IMR-90 (cell line): ENCODE measurements around the gene MICALL2. TPM values are rescaled to one million over a fixed set of nuclear protein-coding genes. Genes with fewer than 3 reads are reported as not detected.

Experiments
- ATAC-seq: fragments of 200-7000 bp; cut with Tn5 transposase; 2 replicates; pipeline ENCODE4 v1.9.1; 2020; ENCODE audit warnings: low read depth, mild to moderate bottlenecking, moderate library complexity
- BruUV-seq: library from RNA; stranded (reverse); fragments of 400-500 nt; replicated peaks from 2 replicates; lab custom pipeline; 2021; lab: Mats Ljungman, UMichigan
- CTCF ChIA-PET: fragments of 300-600 bp; formaldehyde crosslinking; extraction: SDS; loops from one replicate; lab custom pipeline; 2021; ENCODE audit warnings: antibody characterized with exemption; lab: Yijun Ruan, JAX
- POLR2A ChIA-PET: fragments of 300-600 bp; sonication (Branson Sonifier 250); formaldehyde crosslinking; loops from one replicate; lab custom pipeline; 2022; ENCODE audit warnings: antibody characterized with exemption; ENCODE audit not compliant: unreplicated experiment; lab: Charles Lee
- DNase-seq: peaks from one replicate; pipeline ENCODE4 v3.0.0; 2013
- H2AFZ ChIP-seq: replicated peaks from 2 replicates; pipeline ENCODE3; 2013; ENCODE audit warnings: low read length, mild to moderate bottlenecking; ENCODE audit not compliant: poor library complexity
- H2AK5ac ChIP-seq: 2 replicates; pipeline ENCODE4 v1.6.1; 2013; ENCODE audit warnings: low read depth, low read length, inconsistent platforms
- H2AK9ac ChIP-seq: replicated peaks from 2 replicates; pipeline ENCODE3; 2013; ENCODE audit warnings: mild to moderate bottlenecking, low read depth, low read length, moderate library complexity; ENCODE audit not compliant: poor library complexity
- H2BK120ac ChIP-seq: 2 replicates; pipeline ENCODE4 v1.6.1; 2013; ENCODE audit warnings: low read depth, low read length, inconsistent platforms
- H2BK15ac ChIP-seq: 3 replicates; pipeline ENCODE4 v1.6.1; 2013; ENCODE audit warnings: low read depth, low read length, inconsistent platforms
- H2BK20ac ChIP-seq: 2 replicates; pipeline ENCODE4 v1.6.1; 2013; ENCODE audit warnings: low read depth, mild to moderate bottlenecking, inconsistent platforms, low read length, moderate library complexity
- H2BK5ac ChIP-seq: 2 replicates; pipeline ENCODE4 v1.6.1; 2013; ENCODE audit warnings: mild to moderate bottlenecking, low read depth, low read length, inconsistent platforms; ENCODE audit not compliant: poor library complexity, severe bottlenecking
- H3K14ac ChIP-seq: replicated peaks from 2 replicates; pipeline ENCODE4 v1.6.1; 2013; ENCODE audit warnings: low read depth, low read length, inconsistent platforms
- H3K18ac ChIP-seq: 2 replicates; pipeline ENCODE4 v1.6.1; 2013; ENCODE audit warnings: low read depth, low read length, control low read depth
- H3K23ac ChIP-seq: 2 replicates; pipeline ENCODE4 v1.6.1; 2013; ENCODE audit warnings: low read depth, low read length, inconsistent platforms
- H3K27ac ChIP-seq: 2 replicates; pipeline ENCODE4 v1.5.1; 2013; ENCODE audit warnings: mild to moderate bottlenecking, control low read depth, low read length; ENCODE audit not compliant: insufficient read depth
- H3K27me3 ChIP-seq: 2 replicates; pipeline ENCODE4 v1.6.1; 2013; ENCODE audit warnings: low read length; ENCODE audit not compliant: control insufficient read depth, insufficient read depth
- H3K36me3 ChIP-seq: 2 replicates; pipeline ENCODE4 v1.6.1; 2013; ENCODE audit warnings: low read length, mixed read lengths; ENCODE audit not compliant: control insufficient read depth, insufficient read depth
- H3K4ac ChIP-seq: 2 replicates; pipeline ENCODE4 v1.6.1; 2013; ENCODE audit warnings: low read depth, low read length, inconsistent platforms
- H3K4me1 ChIP-seq: 2 replicates; pipeline ENCODE4 v1.6.1; 2013; ENCODE audit warnings: low read length, mixed read lengths; ENCODE audit not compliant: control insufficient read depth, insufficient read depth
- H3K4me2 ChIP-seq: 2 replicates; pipeline ENCODE4 v1.6.1; 2013; ENCODE audit warnings: low read depth, mild to moderate bottlenecking, control low read depth, low read length, moderate library complexity
- H3K4me3 ChIP-seq: 2 replicates; pipeline ENCODE4 v1.5.1; 2013; ENCODE audit warnings: low read depth, mild to moderate bottlenecking, control low read depth, low read length, moderate library complexity; ENCODE audit not compliant: insufficient read depth
- H3K56ac ChIP-seq: 2 replicates; pipeline ENCODE4 v1.6.1; 2013; ENCODE audit warnings: low read length, inconsistent platforms; ENCODE audit not compliant: insufficient read depth; ENCODE audit errors: extremely low read depth
- H3K79me1 ChIP-seq, 2 experiments: 2 replicates each; pipeline ENCODE4 v1.6.1; 2013; ENCODE audit warnings: low read length in 2 of 2, inconsistent platforms in 1 of 2, low read depth in 1 of 2
- H3K9ac ChIP-seq: 2 replicates; pipeline ENCODE4 v1.6.1; 2013; ENCODE audit warnings: low read depth, low read length, control low read depth
- H3K9me1 ChIP-seq: 2 replicates; pipeline ENCODE4 v1.6.1; 2013; ENCODE audit warnings: low read length, inconsistent platforms; ENCODE audit not compliant: insufficient read depth
- H3K9me3 ChIP-seq: 2 replicates; pipeline ENCODE4 v1.6.1; 2013; ENCODE audit warnings: low read length; ENCODE audit not compliant: control insufficient read depth, insufficient read depth
- H4K20me1 ChIP-seq: 2 replicates; pipeline ENCODE4 v1.6.1; 2013; ENCODE audit warnings: low read length, inconsistent platforms; ENCODE audit not compliant: insufficient read depth
- H4K5ac ChIP-seq: 2 replicates; pipeline ENCODE4 v1.6.1; 2013; ENCODE audit warnings: mild to moderate bottlenecking, low read depth, low read length, control low read depth
- H4K8ac ChIP-seq, 2 experiments: 2 replicates each; pipeline ENCODE4 v1.6.1; 2013; ENCODE audit warnings: low read depth in 2 of 2, low read length in 2 of 2, control low read depth in 1 of 2, inconsistent platforms in 1 of 2
- H4K91ac ChIP-seq: 2 replicates; pipeline ENCODE4 v1.6.1; 2013; ENCODE audit warnings: low read depth, low read length, inconsistent platforms; ENCODE audit not compliant: insufficient read depth
- BHLHE40 ChIP-seq: fragments of 150-350 bp; IDR thresholded peaks from 2 replicates; pipeline ENCODE4 v1.6.1; 2016; ENCODE audit warnings: mild to moderate bottlenecking, low read depth, low read length
- CEBPB ChIP-seq: IDR thresholded peaks from 2 replicates; pipeline ENCODE4 v1.6.1; 2012; ENCODE audit warnings: low read depth, low read length, improper control_type of control experiment
- CHD1 ChIP-seq: IDR thresholded peaks from 2 replicates; pipeline ENCODE4 v1.6.1; 2012; ENCODE audit warnings: low read depth, low read length, improper control_type of control experiment
- MAFK ChIP-seq: IDR thresholded peaks from 2 replicates; pipeline ENCODE4 v1.6.1; 2012; ENCODE audit warnings: low read depth, low read length, improper control_type of control experiment
- MAZ ChIP-seq: IDR thresholded peaks from 2 replicates; pipeline ENCODE4 v1.6.1; 2012; ENCODE audit warnings: low read depth, mild to moderate bottlenecking, low read length, improper control_type of control experiment, moderate library complexity, borderline replicate concordance
- POLR2A ChIP-seq: IDR thresholded peaks from 2 replicates; pipeline ENCODE4 v1.6.1; 2012; ENCODE audit warnings: mild to moderate bottlenecking, low read depth, low read length
- RAD21 ChIP-seq: IDR thresholded peaks from 2 replicates; pipeline ENCODE4 v1.6.1; 2012; ENCODE audit warnings: low read length, improper control_type of control experiment
- RCOR1 ChIP-seq: IDR thresholded peaks from 2 replicates; pipeline ENCODE4 v1.6.1; 2012; ENCODE audit warnings: mild to moderate bottlenecking, low read length, improper control_type of control experiment; ENCODE audit not compliant: insufficient replicate concordance
- RFX5 ChIP-seq: IDR thresholded peaks from 2 replicates; pipeline ENCODE4 v1.8.0; 2012; ENCODE audit warnings: low read depth, mild to moderate bottlenecking, low read length, moderate library complexity
- SMC3 ChIP-seq: fragments of 150-350 bp; IDR thresholded peaks from 2 replicates; pipeline ENCODE4 v1.6.1; 2016; ENCODE audit warnings: low read depth, mild to moderate bottlenecking, antibody characterized with exemption, low read length, moderate library complexity
- WGBS, 2 experiments: methylation state at CpG; one replicate each; pipeline versions ENCODE4 v1.1.5 to v1.1.7; 2013; ENCODE audit warnings: missing lambda C conversion rate in 2 of 2; ENCODE audit not compliant: insufficient read length in 1 of 2; ENCODE audit errors: extremely low coverage in 2 of 2; 5-methylcytosine and 5-hydroxymethylcytosine counted together
- dilution Hi-C: fragments of 300-500 bp; cut with HindIII; formaldehyde crosslinking; loops from one replicate; pipeline ENCODE4 v1.14.3; 2018; ENCODE audit warnings: low sequenced_read_pairs; ENCODE audit not compliant: unreplicated experiment
- in situ Hi-C: fragments of 300-500 bp; cut with MboI; formaldehyde crosslinking; loops from 3 replicates; pipeline ENCODE4 v1.14.3; 2019; ENCODE audit warnings: low sequenced_read_pairs, inconsistent platforms, mixed read lengths
- intact Hi-C: fragments of 100-400 bp; cut with micrococcal nuclease; formaldehyde crosslinking; loops from 2 replicates; pipeline ENCODE4 v1.10.0; 2022
- polyA plus RNA-seq, 3 experiments: library from polyadenylated mRNA; depleted of rRNA; stranded (reverse); fragments of >200 nt; gene quantifications; 2 replicates each; pipeline ENCODE4 v1.2.3, GENCODE V29; 2012; ENCODE audit warnings: low replicate concordance in 1 of 3
- total RNA-seq: library from RNA; depleted of rRNA; stranded (reverse); fragments of >200 nt; gene quantifications from 2 replicates; pipeline ENCODE4 v1.2.3, GENCODE V29; 2012
- TF ChIP-seq, protein P1 (sequence below): fragments of 150-350 bp; IDR thresholded peaks from 2 replicates; pipeline ENCODE4 v1.6.1; 2016; ENCODE audit warnings: low read depth, mild to moderate bottlenecking, low read length, moderate library complexity, borderline replicate concordance
- TF ChIP-seq, protein P2 (sequence below): conservative IDR thresholded peaks from 2 replicates; pipeline ENCODE4 v1.5.1; 2012; ENCODE audit warnings: mild to moderate bottlenecking, low read depth, low read length, improper control_type of control experiment

Gene MICALL2
- total and polyA plus RNA-seq, 2 of the 4 experiments (the other 2 are of a cell fraction), result 6.6 to 34.1 TPM

DNA sequence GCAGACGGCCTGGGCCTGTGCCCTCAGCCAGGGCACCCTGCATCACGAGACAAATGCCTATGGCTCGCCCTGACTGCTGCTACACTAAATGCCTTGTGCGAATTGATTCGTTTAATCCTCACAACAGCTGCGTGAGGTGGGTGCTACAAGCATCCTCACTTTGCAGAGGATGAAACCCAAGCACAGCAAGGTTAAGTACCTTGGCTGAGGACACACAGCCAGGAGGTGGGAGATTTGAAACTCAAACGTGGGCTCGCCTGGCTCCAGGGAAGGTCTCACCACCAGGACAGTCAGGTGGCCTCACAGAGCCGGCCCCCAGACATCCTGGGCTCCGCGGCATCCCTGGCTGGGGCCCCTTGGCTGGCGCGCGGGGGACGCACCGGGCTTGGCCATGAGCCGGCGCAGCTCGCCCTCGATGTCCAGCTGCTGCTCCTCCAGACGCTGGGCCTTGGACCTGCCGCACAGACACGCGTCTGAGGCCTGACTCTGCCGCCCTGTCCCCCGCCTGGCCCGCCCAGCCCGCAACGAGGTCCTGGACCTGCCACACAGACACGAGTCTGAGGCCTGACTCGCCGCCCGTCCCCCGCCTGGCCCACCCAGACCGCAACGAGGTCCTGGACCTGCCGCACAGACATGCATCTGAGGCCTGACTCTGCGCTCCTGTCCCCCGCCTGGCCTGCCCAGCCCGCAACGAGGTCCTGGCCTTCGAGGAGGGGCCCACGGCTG lies 22.0 kb downstream of the MICALL2 start:
- DNase-seq (no peak), ATAC-seq (no peak)
- CTCF ChIA-PET, result no interaction called here
- H3K27ac ChIP-seq, result no peak overlapping the region
- peaks cover 7% of the 10 kb centered on the region for H3K9me1 ChIP-seq
- no peak overlapping the region for H2BK120ac ChIP-seq
- H3K4me3 ChIP-seq, result no peak overlapping the region
- H4K91ac ChIP-seq, result no peak overlapping the region
- H3K79me1 ChIP-seq, result no peaks in the 10 kb centered on the region
- no peaks in the 10 kb centered on the region for H3K4me1 ChIP-seq
- H3K27me3 ChIP-seq, result no peaks in the 10 kb centered on the region
- TF ChIP-seq, protein P1, sequence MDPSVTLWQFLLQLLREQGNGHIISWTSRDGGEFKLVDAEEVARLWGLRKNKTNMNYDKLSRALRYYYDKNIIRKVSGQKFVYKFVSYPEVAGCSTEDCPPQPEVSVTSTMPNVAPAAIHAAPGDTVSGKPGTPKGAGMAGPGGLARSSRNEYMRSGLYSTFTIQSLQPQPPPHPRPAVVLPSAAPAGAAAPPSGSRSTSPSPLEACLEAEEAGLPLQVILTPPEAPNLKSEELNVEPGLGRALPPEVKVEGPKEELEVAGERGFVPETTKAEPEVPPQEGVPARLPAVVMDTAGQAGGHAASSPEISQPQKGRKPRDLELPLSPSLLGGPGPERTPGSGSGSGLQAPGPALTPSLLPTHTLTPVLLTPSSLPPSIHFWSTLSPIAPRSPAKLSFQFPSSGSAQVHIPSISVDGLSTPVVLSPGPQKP, result no peak
- TF ChIP-seq RFX5, result no peak
- TF ChIP-seq, protein P2, sequence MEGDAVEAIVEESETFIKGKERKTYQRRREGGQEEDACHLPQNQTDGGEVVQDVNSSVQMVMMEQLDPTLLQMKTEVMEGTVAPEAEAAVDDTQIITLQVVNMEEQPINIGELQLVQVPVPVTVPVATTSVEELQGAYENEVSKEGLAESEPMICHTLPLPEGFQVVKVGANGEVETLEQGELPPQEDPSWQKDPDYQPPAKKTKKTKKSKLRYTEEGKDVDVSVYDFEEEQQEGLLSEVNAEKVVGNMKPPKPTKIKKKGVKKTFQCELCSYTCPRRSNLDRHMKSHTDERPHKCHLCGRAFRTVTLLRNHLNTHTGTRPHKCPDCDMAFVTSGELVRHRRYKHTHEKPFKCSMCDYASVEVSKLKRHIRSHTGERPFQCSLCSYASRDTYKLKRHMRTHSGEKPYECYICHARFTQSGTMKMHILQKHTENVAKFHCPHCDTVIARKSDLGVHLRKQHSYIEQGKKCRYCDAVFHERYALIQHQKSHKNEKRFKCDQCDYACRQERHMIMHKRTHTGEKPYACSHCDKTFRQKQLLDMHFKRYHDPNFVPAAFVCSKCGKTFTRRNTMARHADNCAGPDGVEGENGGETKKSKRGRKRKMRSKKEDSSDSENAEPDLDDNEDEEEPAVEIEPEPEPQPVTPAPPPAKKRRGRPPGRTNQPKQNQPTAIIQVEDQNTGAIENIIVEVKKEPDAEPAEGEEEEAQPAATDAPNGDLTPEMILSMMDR, result no peak
- no peak for TF ChIP-seq POLR2A
- no peak for TF ChIP-seq CEBPB
- no peak for TF ChIP-seq MAFK
- no peak for TF ChIP-seq RCOR1
- TF ChIP-seq CHD1, result no peak
- TF ChIP-seq SMC3, result no peak
- TF ChIP-seq MAZ, result no peak
- no peak for TF ChIP-seq RAD21
- TF ChIP-seq BHLHE40, result no peak
- intact Hi-C loops, result no loop called here
- POLR2A ChIA-PET, result no interaction called here
- no peak overlapping the region for H3K9ac ChIP-seq
- BruUV-seq, result no TSS peak
- H2AFZ ChIP-seq, result no peak overlapping the region
- H4K8ac ChIP-seq, result no peak overlapping the region
- H2BK5ac ChIP-seq, result no peak overlapping the region
- H2BK15ac ChIP-seq, result no peak overlapping the region
- H3K18ac ChIP-seq, result no peak overlapping the region
- dilution Hi-C loops, result no loop called here
- H2AK9ac ChIP-seq, result no peak overlapping the region
- H4K5ac ChIP-seq, result no peak overlapping the region
- no peaks in the 10 kb centered on the region for H3K9me3 ChIP-seq
- in situ Hi-C loops, result no loop called here
- H4K20me1 ChIP-seq, result peaks cover 13% of the 10 kb centered on the region
- 95% methylated on average over 31 of the region's 43 CpGs; no CpG with 5 or more reads in 1 of the 2 experiments for WGBS, 2 experiments
- H3K4me2 ChIP-seq, result no peak overlapping the region
- no peak overlapping the region for H2AK5ac ChIP-seq
- no peak overlapping the region for H2BK20ac ChIP-seq
- H3K14ac ChIP-seq, result no peak overlapping the region
- no peak overlapping the region for H3K4ac ChIP-seq
- H3K23ac ChIP-seq, result no peak overlapping the region
- no peak overlapping the region for H3K56ac ChIP-seq
- peaks cover 56% of the 10 kb centered on the region for H3K36me3 ChIP-seq
